ENCODE results near the gene DERL2.

DNA sequence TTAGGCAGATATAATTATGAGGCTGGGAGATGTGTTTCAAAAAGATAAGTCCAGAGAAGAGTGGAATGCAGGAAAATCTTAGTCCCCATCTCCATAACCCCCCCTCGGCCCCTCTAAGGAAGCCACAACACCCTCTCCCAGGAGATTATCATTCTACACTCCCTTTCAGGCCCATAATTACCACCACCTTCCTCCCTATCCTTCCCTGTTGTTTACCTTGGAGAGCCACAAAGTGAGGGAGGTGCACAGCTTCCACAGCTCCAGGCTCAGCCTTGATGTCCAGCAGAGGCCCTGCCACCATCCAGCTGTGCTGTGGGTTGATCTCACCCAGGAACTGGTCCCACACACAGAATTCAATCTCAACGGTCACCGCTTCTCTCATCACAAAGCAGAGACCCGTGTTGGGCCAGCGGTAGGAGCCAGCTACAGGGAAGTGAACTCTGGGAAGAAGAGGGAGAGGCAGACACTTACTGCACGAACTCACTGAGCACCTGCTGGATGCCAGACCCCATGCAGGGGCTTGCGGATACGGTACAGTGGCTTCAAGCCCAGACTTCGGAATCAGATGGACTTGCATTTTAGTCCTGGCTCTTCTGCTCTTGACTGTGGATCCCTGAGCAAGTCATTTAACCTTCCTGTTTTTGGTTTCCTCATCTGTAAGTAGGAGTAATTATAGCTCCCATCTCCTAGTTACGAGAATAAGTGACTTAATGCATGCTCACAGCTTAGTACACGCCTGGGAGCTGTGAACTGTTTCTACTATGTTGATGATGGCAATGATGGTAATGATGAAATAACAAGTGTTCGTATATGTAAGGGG, 44.5 kb upstream of the DERL2 start:
- TF ChIP-seq POLR2AphosphoS5 (IDR thresholded peaks at IDR 0.05) (no peak), POLR2A (IDR thresholded peaks at IDR 0.05) (no peak)
- TF ChIP-seq, protein P1, sequence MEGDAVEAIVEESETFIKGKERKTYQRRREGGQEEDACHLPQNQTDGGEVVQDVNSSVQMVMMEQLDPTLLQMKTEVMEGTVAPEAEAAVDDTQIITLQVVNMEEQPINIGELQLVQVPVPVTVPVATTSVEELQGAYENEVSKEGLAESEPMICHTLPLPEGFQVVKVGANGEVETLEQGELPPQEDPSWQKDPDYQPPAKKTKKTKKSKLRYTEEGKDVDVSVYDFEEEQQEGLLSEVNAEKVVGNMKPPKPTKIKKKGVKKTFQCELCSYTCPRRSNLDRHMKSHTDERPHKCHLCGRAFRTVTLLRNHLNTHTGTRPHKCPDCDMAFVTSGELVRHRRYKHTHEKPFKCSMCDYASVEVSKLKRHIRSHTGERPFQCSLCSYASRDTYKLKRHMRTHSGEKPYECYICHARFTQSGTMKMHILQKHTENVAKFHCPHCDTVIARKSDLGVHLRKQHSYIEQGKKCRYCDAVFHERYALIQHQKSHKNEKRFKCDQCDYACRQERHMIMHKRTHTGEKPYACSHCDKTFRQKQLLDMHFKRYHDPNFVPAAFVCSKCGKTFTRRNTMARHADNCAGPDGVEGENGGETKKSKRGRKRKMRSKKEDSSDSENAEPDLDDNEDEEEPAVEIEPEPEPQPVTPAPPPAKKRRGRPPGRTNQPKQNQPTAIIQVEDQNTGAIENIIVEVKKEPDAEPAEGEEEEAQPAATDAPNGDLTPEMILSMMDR (IDR thresholded peaks at IDR 0.05), result no peak
